Measurements from ENCODE around the gene APOBEC3A. TPM values are rescaled to one million over a fixed set of nuclear protein-coding genes. Genes with fewer than 3 reads are reported as not detected.
"Not testable (repeated sequence)": the region's sequence is repeated elsewhere in the genome, so short reads cannot be mapped to it uniquely, and the experiment has no call there.

APOBEC3A gene
- total and polyA plus RNA-seq, 2 donors (not counting 1 experiment from before 2014, with no cell fraction given): 2.8 TPM; not detected in 1

DNA sequence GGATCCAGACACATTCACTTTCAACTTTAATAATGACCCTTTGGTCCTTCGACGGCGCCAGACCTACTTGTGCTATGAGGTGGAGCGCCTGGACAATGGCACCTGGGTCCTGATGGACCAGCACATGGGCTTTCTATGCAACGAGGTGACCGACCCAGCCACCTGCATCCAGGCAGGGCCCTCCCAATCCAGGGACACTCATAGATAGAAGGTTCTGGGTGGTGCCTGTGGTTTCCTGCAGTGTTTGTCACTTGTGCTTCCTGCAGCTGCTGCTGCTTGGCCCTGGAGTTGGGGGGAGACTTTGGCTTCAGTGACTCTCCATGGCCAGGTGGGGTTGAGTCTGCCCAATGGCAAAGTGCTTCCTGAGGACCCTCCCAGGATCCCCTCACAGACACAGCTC, 32.1 kb downstream of the APOBEC3A start:
- Mint-ChIP-seq H3K4me3 (no peak overlapping the region), H3K27me3 (peaks cover 6% of the 10 kb centered on the region), H3K27ac (peak overlapping the region; percentile 46), H3K9me3 (ENCODE audit: insufficient read depth) (no peaks in the 10 kb centered on the region), H3K4me1 (peaks cover 39% of the 10 kb centered on the region)
- Histone ChIP-seq H2AFZ (ENCODE audit: insufficient read depth, low read depth, low read length, poor library complexity, severe bottlenecking) (no peak overlapping the region), H3K9me3 (ENCODE audit: control extremely low read depth in 1 of 3, control insufficient read depth in 2 of 3, insufficient read depth in 1 of 3, low read length in 2 of 3) (peaks cover 0 to 8% (median 0%) of the 10 kb centered on the region in 3 donors), H3K36me3 (replicated peaks in 1 of 2; ENCODE audit: control extremely low read depth in 1 of 2, control insufficient read depth in 1 of 2, extremely low read depth in 1 of 2, insufficient read depth in 2 of 2, low read length in 1 of 2) (no peaks in the 10 kb centered on the region), H3K79me2 (ENCODE audit: control insufficient read depth, insufficient read depth, low read length) (no peaks in the 10 kb centered on the region), H4K20me1 (ENCODE audit: control insufficient read depth, insufficient read depth, low read length, poor library complexity, severe bottlenecking) (no peaks in the 10 kb centered on the region), H3K27ac (ENCODE audit: low read length in 2 of 2) (no peak overlapping the region), H3K4me1 (ENCODE audit: control insufficient read depth in 2 of 2, insufficient read depth in 2 of 2, low read length in 2 of 2) (peaks cover 8 to 29% of the 10 kb centered on the region in 2 donors), H3K9ac (ENCODE audit: low read length) (no peak overlapping the region), H3K4me3 (ENCODE audit: control extremely low read depth in 1 of 5, extremely low read depth in 1 of 5, insufficient read depth in 1 of 5, low read depth in 2 of 5, low read length in 4 of 5) (no peak overlapping the region), H3K4me2 (replicated peaks; ENCODE audit: low read depth, low read length, poor library complexity, severe bottlenecking) (no peak overlapping the region), H3K27me3 (replicated peaks in 1 of 4; ENCODE audit: control extremely low read depth in 1 of 4, control insufficient read depth in 3 of 4, insufficient read depth in 4 of 4, low read length in 3 of 4) (peaks cover 0 to 2% (median 0%) of the 10 kb centered on the region in 4 experiments)
- DNase-seq: no peak
- 60% methylated on average over 6 of the region's 6 CpGs for WGBS (ENCODE audit: insufficient coverage)
- TF ChIP-seq, protein P1, sequence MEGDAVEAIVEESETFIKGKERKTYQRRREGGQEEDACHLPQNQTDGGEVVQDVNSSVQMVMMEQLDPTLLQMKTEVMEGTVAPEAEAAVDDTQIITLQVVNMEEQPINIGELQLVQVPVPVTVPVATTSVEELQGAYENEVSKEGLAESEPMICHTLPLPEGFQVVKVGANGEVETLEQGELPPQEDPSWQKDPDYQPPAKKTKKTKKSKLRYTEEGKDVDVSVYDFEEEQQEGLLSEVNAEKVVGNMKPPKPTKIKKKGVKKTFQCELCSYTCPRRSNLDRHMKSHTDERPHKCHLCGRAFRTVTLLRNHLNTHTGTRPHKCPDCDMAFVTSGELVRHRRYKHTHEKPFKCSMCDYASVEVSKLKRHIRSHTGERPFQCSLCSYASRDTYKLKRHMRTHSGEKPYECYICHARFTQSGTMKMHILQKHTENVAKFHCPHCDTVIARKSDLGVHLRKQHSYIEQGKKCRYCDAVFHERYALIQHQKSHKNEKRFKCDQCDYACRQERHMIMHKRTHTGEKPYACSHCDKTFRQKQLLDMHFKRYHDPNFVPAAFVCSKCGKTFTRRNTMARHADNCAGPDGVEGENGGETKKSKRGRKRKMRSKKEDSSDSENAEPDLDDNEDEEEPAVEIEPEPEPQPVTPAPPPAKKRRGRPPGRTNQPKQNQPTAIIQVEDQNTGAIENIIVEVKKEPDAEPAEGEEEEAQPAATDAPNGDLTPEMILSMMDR (IDR thresholded peaks at IDR 0.05): no peak
- no peak for TF ChIP-seq EZH2 (IDR thresholded peaks at IDR 0.05; ENCODE audit: borderline replicate concordance, insufficient read depth, low read depth, low read length, poor library complexity, severe bottlenecking)
- POLR2A ChIA-PET: no interaction called here
- CTCF ChIA-PET: no interaction called here
- ATAC-seq (ENCODE audit: low read depth): no peak
- intact Hi-C loops (cut with micrococcal nuclease): no loop called here

- H4K20me1 ChIP-seq (ENCODE audit: control insufficient read depth, insufficient read depth, low read length, poor library complexity, severe bottlenecking); H3K36me3 ChIP-seq (replicated peaks in 1 of 2; ENCODE audit: control extremely low read depth in 1 of 2, control insufficient read depth in 1 of 2, extremely low read depth in 1 of 2, insufficient read depth in 2 of 2, low read length in 1 of 2); H3K4me3 ChIP-seq (ENCODE audit: control extremely low read depth in 1 of 5, extremely low read depth in 1 of 5, insufficient read depth in 1 of 5, low read depth in 2 of 5, low read length in 4 of 5); H3K27ac ChIP-seq (ENCODE audit: low read length in 2 of 2); intact Hi-C loops (cut with micrococcal nuclease); H3K9ac ChIP-seq (ENCODE audit: low read length); H2AFZ ChIP-seq (ENCODE audit: insufficient read depth, low read depth, low read length, poor library complexity, severe bottlenecking); H3K9me3 Mint-ChIP-seq (ENCODE audit: insufficient read depth); H3K4me2 ChIP-seq (replicated peaks; ENCODE audit: low read depth, low read length, poor library complexity, severe bottlenecking); H3K4me3 Mint-ChIP-seq; DNase-seq; POLR2A ChIA-PET; ATAC-seq (ENCODE audit: low read depth); H3K79me2 ChIP-seq (ENCODE audit: control insufficient read depth, insufficient read depth, low read length); H3K9me3 ChIP-seq (ENCODE audit: control extremely low read depth in 1 of 3, control insufficient read depth in 2 of 3, insufficient read depth in 1 of 3, low read length in 2 of 3): not testable (repeated sequence)
- WGBS (ENCODE audit: insufficient coverage): 12% methylated on average over 7 of the region's 12 CpGs
- peaks cover 15% of the 10 kb centered on the region for H3K27me3 Mint-ChIP-seq
- peaks cover 0 to 13% of the 10 kb centered on the region in 2 donors for H3K4me1 ChIP-seq (ENCODE audit: control insufficient read depth in 2 of 2, insufficient read depth in 2 of 2, low read length in 2 of 2)
- peak overlapping the region; percentile 41 for H3K27ac Mint-ChIP-seq
- peaks cover 0 to 13% (median 0%) of the 10 kb centered on the region in 4 experiments for H3K27me3 ChIP-seq (replicated peaks in 1 of 4; ENCODE audit: control extremely low read depth in 1 of 4, control insufficient read depth in 3 of 4, insufficient read depth in 4 of 4, low read length in 3 of 4)
- CTCF ChIA-PET: interaction anchor here (2.1 kb wide), 1 partner anchor 10 kb away, joined by 9 read pairs; no protein-coding TSS in a partner anchor
- peaks cover 15% of the 10 kb centered on the region for H3K4me1 Mint-ChIP-seq
Measured at GRCh38 chr22:38992871-38993371, 35.5 kb downstream of the APOBEC3A start.

All from B cell (primary cell).